Astrocyte of the spinal cord (primary cell): ENCODE measurements around the gene ZNF24.

Source experiments
- DNase-seq: peaks from one replicate; pipeline ENCODE4 v3.0.0; 2011; ENCODE audit warnings: low read depth, low spot score
- H3K4me3 ChIP-seq: 2 replicates; pipeline ENCODE4 v1.5.1; 2011; ENCODE audit warnings: low read depth, mild to moderate bottlenecking, low read length, moderate library complexity
- CTCF ChIP-seq: IDR thresholded peaks from 2 replicates; pipeline ENCODE4 v1.5.1; 2012; ENCODE audit warnings: low read depth, mild to moderate bottlenecking, low read length, inconsistent platforms
- in situ Hi-C: cut with HindIII; loops from 2 replicates; pipeline ENCODE4 v1.10.0; 2017; ENCODE audit warnings: low sequenced_read_pairs

Gene ZNF24

GRCh38 chr18:35311496-35311895, 32.7 kb downstream of the ZNF24 start:
- TF ChIP-seq CTCF, result no peak
- in situ Hi-C loops, result no loop called here
- peak; percentile 31 for DNase-seq
- no peak overlapping the region for H3K4me3 ChIP-seq

GRCh38 chr18:35306588-35307250, 37.5 kb downstream of the ZNF24 start:
- in situ Hi-C loops, result no loop called here
- DNase-seq, result peak; percentile 6
- no peak overlapping the region for H3K4me3 ChIP-seq
- TF ChIP-seq CTCF, result no peak

GRCh38 chr18:35303610-35304009, 40.6 kb downstream of the ZNF24 start:
- no peak overlapping the region for H3K4me3 ChIP-seq
- no peak for DNase-seq
- in situ Hi-C loops, result no loop called here
- no peak for TF ChIP-seq CTCF

- TF ChIP-seq CTCF, result no peak
- DNase-seq, result no peak
- H3K4me3 ChIP-seq, result no peak overlapping the region
- in situ Hi-C loops, result no loop called here
These were observed 48.2 kb downstream of the ZNF24 start for GRCh38 chr18:35296060-35296459.

- no peak for TF ChIP-seq CTCF
- no peak for DNase-seq
- in situ Hi-C loops, result no loop called here
- peak overlapping the region; percentile 83 for H3K4me3 ChIP-seq
These were observed 53.1 kb downstream of the ZNF24 start for GRCh38 chr18:35291166-35291565.

GRCh38 chr18:35290094-35290735, 54.0 kb downstream of the ZNF24 start, which contains the start of gene ZSCAN30:
Gene ZSCAN30, minus strand, starts transcription at chr18:35290229. Its CDS starts 25,877 bp downstream, at chr18:35264352.
- in situ Hi-C loops, result no loop called here
- DNase-seq, result peak; percentile 95
- TF ChIP-seq CTCF, result no peak
- peak within 1 kb of the TSS; percentile 83 for H3K4me3 ChIP-seq
